GM19397 (cell line): Measurements from ENCODE around the gene FARS2.
A peak's percentile ranks its signal among the peaks of the same experiment; 100 is the strongest.

Source experiments
- ATAC-seq: cut with Tn5 transposase; IDR thresholded peaks from one replicate; pipeline ENCODE4 v1.9.1; 2021; ENCODE audit warnings: mild to moderate bottlenecking, moderate library complexity; ENCODE audit not compliant: unreplicated experiment

FARS2 gene

DNA sequence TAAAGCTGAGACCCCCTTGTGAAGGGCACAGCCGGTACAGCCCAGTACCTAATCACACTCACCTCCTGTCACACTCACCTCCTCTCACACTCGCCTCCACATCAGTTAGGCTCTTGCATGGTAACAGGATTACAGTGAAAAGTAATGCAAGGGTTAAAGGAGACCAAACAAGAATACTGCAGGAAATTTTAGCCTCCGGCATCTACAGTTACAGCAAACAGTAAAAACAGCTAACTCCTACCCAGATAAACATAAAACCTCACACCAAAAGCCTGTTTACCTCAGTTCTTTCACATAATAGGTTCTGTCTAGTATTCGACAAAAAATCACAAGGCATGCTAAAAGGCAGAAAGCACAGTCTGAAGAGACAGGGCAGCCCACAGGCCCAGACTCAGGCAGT is 55.6 kb downstream of the FARS2 start:
- no peak for ATAC-seq

DNA sequence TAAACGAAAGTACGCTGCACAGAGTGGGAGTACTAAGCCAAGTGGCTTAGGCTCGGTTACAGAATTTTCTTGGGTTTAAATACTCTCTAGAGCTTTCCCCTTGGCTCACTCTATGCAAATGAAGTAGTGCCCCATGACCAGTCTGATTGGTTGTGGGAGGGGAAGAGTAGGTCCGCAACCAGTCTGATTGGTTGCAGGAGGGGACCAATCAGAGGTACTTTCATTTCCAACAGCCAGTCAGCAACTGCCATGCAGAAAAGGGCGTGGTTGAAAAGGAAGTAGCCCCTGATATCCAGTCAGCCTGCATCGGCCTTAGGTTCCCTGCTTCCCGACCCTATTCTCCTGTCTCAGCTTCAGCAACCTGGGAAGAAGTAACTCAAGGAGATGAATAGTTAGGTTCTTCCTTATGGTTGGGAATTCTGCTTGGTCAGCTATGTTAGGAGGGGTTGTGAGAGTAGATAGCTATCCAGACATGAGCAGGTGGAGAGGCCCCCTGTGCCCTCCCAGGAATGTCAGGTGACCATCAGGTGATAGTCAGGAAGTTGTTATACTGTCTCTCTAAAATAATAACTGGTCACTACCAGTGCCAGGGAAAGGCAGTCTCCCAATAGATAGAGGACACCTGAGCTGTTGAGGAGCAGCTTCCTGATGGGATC is 57.4 kb downstream of the FARS2 start:
- ATAC-seq = no peak

DNA sequence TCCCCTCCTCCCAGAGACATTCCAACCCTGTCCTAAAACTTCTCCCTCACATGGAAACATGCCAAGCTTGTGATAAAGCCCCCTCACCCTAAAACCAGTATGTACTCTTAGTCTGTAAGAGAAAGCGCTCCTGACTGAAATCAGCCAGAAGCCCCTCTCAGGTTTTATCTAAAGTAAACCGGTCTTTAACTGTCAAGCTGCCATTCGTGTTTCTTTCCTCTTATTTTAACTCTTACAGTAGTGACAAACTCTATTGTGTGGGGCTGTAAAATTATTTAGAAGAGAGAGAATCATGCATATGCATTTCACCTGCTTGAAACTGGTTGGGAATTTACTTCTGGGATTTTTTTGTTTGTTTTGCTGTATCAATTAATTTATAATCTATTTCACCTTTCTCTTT is 62.7 kb downstream of the FARS2 start:
- ATAC-seq = no peak

DNA sequence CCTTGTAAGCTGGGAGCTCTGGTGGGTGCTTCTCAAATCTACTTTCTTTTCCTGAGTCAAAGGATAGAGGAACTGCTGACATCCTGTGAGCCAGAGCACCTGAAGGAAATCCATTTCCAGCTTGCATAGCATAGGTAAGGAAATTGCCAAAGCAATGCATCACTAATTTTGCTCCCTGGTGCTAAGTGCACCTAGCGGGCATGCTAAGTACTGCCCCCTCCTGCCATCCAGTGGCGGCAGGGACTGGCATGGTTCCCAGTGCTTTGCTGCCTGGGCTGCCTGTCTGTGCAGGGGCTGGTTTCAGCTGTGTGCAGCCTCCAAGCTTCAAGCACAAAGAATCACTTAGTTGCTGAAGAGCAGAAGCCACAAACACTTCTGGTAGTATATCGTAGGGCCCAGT is 63.9 kb downstream of the FARS2 start:
- ATAC-seq = no peak

DNA sequence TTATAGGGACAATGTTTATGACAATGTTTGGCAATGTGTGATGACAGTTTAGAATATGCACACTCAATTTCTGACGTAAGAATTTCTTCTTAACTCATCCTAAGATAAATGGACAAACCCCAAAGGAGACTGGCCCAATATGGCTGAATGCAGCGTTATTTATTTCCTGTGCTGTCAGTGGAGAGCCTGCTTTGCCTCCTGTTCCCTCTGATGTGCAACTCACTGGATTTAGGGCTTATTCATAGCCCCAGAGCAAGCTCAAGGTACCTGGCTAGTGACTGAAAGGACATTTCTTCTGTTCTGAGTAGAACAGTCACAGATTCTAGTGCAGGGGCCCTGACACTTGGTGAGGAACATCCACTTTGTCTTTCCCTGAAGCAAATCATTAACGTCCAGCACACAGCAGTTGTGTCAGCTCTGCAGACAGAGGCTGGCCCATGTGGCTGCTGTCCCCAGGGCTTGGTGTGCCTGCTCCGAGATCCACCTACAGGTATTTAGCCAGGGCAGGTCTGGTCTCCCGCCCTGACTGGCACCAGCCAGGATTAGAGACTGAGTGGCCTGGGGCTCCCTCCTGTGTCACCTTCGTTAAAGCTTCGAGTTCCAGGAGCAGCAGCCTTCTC is 64.8 kb downstream of the FARS2 start:
- no peak for ATAC-seq

DNA sequence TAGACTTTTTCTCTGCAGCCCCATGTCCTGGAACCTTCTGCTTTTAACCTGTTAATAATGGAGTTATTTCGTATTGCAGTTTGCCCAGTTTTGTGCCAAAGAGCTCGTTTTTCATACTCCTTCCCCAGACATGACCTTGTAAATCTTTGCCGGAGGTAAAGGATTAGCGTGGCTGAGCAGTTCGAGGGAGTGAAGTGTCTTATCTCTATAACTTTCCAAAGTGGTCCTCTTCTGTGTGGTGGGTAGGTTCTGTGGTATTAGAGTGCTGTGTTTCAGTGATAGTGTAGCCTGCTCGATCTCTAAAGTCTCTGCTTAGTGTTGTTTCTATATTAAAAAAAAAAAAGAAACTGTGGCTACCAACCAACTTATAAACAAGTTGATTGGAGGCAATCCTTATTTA is 67.5 kb downstream of the FARS2 start:
- ATAC-seq = no peak

DNA sequence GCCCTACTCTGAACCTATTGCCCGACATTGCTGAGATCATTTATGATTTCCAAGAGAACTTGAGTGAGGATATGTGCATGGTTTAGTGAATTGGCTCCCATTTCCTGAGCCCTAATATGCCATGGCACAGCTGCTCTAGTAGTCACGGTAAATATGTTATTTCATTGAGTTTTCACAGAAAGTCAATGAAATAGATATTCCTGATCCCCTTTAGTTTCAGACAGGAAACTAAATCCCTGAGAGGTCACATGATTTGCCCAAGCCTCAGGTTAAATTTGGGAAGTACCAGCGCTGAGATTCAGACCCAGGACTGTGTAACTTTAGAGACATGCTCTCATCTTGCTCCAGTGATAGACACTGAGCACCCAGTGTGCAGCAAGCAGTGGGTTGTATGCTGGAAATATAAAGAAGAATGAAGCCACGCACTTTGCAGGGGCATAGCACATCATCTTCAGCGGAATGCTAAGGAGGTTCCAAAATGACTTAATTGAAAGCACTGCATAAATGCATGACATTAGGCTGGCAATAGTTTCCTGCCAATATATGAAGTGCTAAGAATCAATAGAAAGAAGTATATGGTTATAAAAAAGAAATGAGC is 70.6 kb downstream of the FARS2 start:
- ATAC-seq = no peak

DNA sequence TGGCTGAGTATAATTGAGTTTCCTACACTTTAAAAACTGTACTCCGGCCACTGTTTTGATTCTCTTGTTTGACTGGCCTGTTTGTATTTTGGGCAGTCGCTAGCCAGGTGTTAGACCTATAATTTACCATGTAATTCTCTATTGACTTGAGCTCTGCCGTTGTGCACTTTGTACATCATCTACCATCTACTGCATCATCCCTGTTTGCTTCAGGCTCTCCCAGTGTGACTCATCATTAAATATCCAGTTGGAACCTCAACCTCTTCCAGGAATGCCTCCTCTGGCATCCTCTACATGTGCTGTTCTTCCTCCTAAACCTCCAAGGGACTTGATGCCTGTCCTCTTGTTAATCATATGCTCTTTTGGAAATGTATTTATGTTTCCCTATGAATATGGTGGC is 72.3 kb downstream of the FARS2 start:
- no peak for ATAC-seq

DNA sequence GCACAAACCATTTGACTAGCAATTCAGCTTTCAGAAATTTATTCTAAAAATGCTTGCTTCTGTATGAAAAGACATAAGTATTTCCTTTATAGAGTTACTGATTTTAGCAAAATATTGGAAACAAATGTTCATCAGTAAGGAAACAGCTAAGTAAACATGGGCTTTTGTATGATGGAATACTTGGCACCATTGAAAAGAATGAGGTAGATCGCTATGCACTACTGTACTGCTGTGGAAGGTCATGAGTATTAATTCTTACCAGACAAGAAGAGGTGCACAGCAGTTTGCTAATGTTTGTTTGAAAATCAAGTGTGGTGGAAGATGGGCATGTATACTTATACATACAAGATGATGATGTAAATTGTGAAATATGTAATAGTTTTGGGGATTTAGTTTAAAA is 73.0 kb downstream of the FARS2 start:
- ATAC-seq = no peak

DNA sequence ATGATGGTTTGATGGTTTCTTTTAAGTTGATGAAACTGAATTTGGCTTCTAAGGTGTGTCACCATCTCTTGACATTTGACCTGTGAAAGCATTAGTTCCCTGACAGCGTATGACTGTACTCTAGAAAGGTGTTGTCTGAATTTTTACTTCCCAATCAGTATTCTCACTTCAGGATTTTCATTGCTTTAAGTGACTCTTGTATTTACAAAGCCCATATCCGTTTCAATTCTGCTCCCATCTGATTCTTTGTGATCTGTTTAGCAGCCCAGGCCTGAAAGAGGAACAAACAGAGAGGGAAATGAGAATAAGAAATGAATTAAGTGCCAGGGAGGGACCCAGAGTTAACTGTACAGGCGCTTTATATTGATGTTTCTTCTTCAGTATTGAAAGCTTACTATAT is 73.7 kb downstream of the FARS2 start:
- no peak for ATAC-seq

DNA sequence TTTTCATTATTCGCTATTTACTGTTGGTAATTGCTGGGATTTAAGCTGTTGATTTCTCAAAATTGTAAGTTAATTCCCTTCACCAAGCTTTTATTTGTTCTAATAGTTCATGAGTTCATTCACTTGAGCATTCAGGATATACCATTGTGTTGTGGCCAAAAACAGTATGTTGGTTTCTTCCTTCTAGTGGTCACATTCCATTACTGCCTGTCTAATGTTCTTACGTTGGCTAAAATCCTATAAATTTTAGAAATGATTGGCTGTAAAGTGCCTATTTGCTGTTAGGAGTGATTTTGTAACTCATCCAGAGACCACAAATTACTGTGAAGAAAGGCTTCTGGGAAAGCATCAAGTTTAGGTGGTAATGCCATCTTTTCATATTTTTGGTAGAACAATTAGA is 76.3 kb downstream of the FARS2 start:
- ATAC-seq = no peak

DNA sequence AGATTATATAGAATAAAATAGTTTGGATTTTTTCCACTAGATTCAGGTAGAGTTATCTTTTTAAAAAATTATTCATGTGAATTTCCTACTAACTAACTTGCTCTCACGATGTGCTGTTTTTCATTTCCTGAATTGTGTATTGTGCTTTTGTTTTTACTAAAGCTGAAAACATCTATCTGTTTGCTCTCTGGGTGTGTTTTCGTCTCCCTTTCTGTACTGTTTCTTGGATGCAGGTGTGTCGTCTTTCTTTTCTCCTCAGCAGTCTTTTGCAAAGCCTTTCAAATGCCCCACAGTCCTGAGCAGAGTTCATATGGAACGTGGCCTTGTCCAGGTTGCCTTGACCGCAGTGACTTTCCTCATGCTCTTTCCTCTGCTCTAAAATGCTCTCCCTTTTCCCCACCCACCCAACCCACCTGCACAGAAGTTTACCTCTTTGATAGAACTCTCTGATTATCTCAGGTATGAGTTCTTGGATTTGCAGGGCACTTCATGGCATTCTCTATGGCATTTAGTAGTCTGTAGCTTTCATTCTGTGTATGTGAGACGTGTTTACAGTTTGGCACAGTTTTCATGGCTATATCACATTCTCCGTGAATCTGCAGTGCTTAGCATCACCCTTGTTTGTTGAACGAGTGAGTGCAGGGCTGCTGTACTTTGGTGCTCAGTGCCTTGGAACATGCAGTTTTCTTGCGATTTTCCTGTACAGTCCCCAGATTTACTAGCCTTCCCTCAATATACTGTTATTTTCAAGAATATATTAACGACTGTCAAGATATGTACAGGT is 77.1 kb downstream of the FARS2 start:
- ATAC-seq = peak; percentile 48

DNA sequence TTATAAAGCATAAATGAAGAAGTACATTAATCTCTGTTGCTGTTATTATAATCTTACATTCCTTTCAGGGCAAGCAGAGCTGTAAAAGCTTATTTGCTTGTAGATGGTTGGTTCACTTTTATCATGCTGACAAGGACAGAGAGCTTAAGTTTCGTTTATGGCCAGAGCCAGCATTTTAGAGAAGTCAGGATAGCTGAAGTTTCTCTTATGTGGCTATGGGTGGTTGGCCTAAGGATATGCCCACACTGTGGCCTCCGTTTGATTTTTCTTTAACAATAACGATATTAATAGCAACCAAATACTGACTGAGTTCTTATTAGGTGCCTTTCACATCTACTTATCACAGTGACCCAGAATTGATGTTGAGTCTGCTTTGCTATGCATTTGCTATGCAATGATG is 78.5 kb downstream of the FARS2 start:
- ATAC-seq = no peak

DNA sequence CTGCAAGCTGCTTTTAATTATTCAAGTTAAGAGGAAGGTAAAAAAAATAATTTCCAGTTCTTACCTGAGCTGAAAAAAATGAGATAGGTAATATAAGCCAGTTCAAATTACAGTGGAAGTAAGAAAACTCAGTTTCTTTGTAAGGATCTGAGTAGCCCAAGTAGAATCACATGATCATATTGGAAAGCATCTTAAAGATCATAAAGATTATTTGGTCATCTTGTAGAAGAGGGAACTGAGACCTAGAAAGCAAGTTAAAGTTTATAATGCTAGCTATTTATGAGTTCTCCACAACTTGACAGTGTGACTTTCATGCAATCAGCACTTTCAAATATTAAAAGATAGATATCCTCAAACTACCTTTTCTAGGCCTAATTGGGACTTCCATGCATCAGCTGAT is 80.5 kb downstream of the FARS2 start:
- ATAC-seq = no peak

DNA sequence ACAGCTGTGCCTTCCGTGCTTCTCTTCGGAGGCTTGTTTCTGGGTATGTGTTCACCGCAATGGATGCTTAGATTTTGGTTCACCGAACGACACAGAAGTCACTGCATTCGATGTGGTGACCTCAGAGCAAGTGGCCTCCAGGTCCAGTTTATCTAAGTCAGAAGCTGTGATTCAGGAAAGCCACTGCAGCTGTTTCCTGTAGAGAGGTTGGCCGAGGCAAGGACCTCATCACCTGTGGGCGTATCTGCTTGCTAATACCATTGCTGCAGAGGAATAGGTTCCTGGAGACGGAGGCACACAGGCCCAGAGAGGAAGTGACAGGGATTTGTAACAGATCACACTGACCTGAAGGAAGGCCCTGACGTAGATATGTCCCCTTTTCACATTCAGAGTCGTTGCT is 82.7 kb downstream of the FARS2 start:
- ATAC-seq = no peak

DNA sequence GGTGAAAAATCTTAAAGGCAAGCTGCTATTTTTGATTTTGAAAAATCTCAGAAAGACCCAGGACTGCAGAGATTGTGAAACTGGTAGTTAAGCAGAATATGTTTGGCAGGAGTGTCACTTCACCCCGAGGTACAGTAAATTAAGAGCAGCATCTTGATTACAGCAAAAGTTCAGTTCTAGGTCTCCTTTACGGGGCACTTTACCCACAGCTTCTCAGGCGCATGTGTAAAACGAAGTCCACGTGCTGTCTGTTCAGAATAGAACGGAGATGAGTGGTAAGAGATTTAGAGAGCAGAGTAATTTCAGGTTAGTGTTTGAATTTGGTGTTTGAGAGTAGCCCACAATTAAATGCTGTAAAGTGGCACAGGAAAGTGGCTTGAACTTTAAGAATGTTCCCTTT is 84.0 kb downstream of the FARS2 start:
- ATAC-seq = no peak

DNA sequence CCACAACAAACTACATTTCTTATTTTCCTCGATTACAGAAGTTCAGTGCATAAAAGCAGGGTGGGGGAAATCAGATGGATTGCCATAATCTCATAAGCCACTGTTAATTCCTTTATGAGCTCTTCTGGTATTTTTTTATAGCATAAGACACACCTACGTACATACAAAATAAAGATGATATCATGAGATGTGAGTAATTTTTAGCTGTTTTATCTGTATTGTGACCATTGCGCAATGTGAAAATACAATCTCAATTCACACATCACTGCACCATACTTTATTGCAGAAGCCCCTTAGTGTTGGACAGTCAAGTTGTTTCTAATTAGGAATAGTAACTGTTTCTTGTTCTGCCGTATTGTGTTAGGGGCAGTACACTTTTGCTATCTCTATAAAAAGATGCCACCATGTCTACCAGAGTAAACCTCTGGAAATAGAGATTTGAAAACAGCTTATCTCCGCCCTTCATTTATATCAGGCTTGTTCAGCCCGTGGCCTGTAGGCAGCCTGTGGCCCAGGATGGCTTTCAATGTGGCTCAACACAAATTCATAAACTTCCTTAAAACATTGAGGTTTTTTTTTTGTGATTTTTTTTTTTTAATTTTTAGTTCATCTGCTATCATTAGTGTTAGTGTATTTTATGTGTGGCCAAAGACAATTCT is 90.4 kb downstream of the FARS2 start:
- ATAC-seq = no peak

DNA sequence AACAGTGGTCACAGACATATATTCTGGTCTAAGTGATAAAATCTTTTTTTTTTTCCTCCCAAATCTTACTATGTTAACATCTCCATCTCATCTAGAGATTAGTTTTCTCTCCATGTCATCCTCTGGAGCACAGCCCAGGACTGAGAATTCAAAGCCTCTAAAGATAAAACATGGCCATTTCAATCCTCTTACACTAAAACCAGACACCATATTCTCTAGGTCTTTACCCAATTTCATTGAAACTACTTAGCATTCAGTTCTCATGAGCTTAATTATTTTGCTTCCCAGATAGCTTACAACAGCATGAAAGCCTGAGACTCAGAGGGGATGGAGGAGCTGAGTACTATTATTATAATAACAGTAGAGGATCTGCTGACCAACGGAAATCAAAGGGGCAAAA is 92.7 kb downstream of the FARS2 start:
- no peak for ATAC-seq

DNA sequence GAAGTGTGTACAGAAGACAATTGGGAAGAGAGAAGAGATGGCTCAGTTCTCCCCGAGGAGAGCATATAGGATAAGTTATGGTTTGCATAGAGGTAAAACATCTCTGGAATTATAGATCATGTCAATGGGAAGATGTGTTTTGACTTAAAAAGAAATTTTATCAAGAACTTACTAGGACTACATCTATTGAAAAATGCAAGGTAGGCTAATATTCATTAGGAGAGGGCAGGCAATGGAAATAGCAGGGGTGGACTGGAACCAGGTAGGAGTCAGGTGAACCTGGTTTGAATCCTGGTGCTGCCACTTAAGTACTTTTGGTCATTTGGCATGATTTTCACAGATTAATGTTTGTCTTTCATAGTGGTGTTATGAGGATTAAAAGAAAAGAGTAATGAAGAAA is 96.2 kb downstream of the FARS2 start:
- ATAC-seq = no peak

DNA sequence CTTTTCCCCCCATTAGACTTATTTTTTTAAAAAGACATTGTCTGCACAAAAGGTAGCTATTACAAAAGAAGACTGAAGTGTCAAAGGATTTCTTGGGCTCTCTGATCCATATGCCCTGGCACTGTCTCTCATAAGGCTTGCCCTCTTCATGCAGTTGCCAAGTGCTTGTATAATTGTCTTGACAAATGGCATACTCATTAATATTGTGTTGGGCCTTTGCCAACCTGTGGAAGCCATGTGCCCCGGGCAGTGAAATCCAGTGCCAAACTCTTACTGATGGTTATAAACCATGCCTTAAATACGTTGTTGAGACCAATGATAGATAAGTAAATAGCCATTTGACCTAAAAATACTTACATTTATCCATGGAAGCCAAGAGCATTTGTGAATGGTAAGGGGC is 98.1 kb downstream of the FARS2 start:
- no peak for ATAC-seq

DNA sequence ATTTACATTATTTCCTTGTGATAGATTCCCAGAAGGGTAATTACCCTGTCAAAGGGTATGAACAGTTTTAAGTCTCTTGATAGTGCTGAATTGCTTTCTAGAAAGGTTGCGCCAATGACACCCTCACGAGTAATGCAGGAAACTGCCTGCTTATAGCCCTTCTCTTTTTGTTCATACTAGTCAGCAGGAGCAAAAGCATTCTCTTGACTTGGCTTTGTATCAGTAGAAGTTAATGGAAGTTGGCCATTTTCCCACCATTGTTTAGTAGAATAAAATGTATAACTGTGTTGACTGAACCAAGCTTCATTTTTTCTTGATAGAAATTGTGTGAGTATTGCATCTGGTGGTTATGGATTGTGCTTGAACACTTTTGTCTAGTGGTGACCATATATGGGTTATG is 100.1 kb downstream of the FARS2 start:
- ATAC-seq = no peak
